ENCODE data around the gene ARHGAP18. TPM values are rescaled to one million over a fixed set of nuclear protein-coding genes. Genes with fewer than 3 reads are reported as not detected.

The ARHGAP18 gene
- total RNA-seq, 1 donor from 2014 or later = 12.0 TPM

DNA sequence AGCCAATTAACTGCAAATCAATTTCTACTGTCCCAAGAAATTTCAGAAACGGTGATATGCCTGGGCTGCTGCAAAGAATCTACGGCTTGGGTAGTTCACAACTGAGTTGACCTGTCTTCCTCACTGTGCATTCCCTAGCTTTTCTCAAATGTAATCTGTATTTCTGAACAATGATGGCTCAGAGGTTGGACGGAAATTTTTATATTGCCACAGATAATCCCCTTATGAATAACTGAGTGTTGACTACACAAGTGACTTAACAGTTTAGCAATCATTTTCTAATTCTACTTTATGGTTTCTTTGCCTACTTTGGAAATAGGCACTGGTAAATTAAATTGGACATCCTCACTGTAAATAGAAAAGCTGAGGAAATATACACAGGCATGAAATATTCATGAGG is 94.5 kb downstream of the ARHGAP18 start:
- Mint-ChIP-seq H3K36me3 (no peaks in the 10 kb centered on the region), H3K4me1 (ENCODE audit: unreplicated experiment) (no peaks in the 10 kb centered on the region), H3K27me3 (no peaks in the 10 kb centered on the region), H3K4me3 (no peak overlapping the region), H3K9me3 (peaks cover 6% of the 10 kb centered on the region), H3K27ac (no peak overlapping the region)
- TF ChIP-seq CTCF (conservative IDR thresholded peaks at IDR 0.05) = no peak
- DNase-seq (ENCODE audit: extremely low spot score, unreplicated experiment) = no peak

DNA sequence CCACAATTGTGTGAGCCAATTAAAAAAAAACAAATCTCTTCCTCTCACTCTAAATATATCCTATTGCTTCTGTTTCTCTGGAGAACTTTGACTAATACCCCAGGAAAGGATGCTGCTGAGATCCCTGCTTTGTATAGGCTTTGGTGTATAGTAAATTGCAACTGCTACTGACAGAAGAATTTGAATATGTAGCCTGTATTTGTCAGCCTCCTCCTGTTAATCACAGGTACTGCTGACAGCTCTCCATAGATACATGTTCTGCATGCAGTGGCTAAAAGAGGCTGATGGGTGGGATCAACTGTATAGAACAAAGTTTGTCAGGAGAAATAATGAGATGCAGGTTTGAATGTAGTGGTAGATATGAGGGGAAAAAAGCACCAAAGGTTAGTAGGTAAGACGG is 95.0 kb downstream of the ARHGAP18 start:
- H3K27me3 Mint-ChIP-seq = no peaks in the 10 kb centered on the region
- H3K27ac Mint-ChIP-seq = no peak overlapping the region
- no peak for DNase-seq (ENCODE audit: extremely low spot score, unreplicated experiment)
- no peaks in the 10 kb centered on the region for H3K4me1 Mint-ChIP-seq (ENCODE audit: unreplicated experiment)
- H3K36me3 Mint-ChIP-seq = no peaks in the 10 kb centered on the region
- peaks cover 6% of the 10 kb centered on the region for H3K9me3 Mint-ChIP-seq
- TF ChIP-seq CTCF (conservative IDR thresholded peaks at IDR 0.05) = no peak
- H3K4me3 Mint-ChIP-seq = no peak overlapping the region

DNA sequence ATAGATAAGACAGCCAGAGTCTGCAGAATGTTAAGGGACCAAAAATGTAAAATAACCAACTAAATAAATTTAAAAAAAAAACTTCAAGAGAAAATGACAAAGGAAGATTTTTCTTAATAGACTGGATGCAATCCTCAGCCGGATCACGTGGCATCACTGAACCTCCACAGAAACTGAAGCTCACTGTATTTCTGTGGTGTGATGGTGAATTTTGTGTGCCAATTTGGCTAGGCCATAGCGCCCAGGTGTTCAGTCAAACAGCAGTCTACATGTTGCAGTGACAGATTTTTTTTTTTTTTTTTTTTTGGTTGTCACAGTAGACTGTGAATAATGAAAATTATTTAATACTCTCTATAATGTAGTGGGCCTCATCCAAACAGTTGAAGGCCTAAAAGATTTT is 95.5 kb downstream of the ARHGAP18 start:
- TF ChIP-seq CTCF (conservative IDR thresholded peaks at IDR 0.05) = no peak
- Mint-ChIP-seq H3K4me3 (no peak overlapping the region), H3K9me3 (peaks cover 6% of the 10 kb centered on the region), H3K36me3 (no peaks in the 10 kb centered on the region), H3K4me1 (ENCODE audit: unreplicated experiment) (no peaks in the 10 kb centered on the region), H3K27me3 (no peaks in the 10 kb centered on the region), H3K27ac (no peak overlapping the region)
- no peak for DNase-seq (ENCODE audit: extremely low spot score, unreplicated experiment)

- Mint-ChIP-seq H3K36me3 (no peaks in the 10 kb centered on the region), H3K27ac (no peak overlapping the region), H3K4me1 (ENCODE audit: unreplicated experiment) (no peaks in the 10 kb centered on the region), H3K4me3 (no peak overlapping the region), H3K9me3 (no peaks in the 10 kb centered on the region), H3K27me3 (no peaks in the 10 kb centered on the region)
- TF ChIP-seq CTCF (conservative IDR thresholded peaks at IDR 0.05) = no peak
- no peak for DNase-seq (ENCODE audit: extremely low spot score, unreplicated experiment)
These were observed 97.5 kb downstream of the ARHGAP18 start for GRCh38 chr6:129612440-129612839.

DNA sequence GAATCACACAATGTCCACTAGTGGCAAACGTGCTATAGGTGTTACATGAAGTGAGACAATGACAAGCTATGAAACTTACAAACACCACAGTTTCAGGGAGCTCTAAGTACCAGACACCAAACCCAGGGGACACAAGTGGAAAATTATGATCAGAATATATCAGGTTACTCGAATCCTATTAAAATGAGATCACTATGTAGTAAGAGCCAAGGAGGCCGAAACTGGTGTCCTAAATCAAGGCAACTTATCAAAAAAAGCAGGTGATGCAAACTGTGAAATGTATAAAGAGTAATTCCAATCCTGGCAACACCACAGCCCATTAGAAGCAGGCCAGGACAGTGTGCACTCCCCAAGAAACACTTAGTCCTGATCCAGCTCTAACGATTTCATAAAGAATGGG is 100.3 kb downstream of the ARHGAP18 start:
- TF ChIP-seq CTCF (conservative IDR thresholded peaks at IDR 0.05) = no peak
- DNase-seq (ENCODE audit: extremely low spot score, unreplicated experiment) = no peak
- Mint-ChIP-seq H3K4me3 (no peak overlapping the region), H3K9me3 (no peaks in the 10 kb centered on the region), H3K27ac (no peak overlapping the region), H3K36me3 (no peaks in the 10 kb centered on the region), H3K4me1 (ENCODE audit: unreplicated experiment) (no peaks in the 10 kb centered on the region), H3K27me3 (no peaks in the 10 kb centered on the region)

GRCh38 chr6:129608886-129609537 is 101.0 kb downstream of the ARHGAP18 start:
- H3K4me1 Mint-ChIP-seq (ENCODE audit: unreplicated experiment) = no peaks in the 10 kb centered on the region
- no peak for TF ChIP-seq CTCF (conservative IDR thresholded peaks at IDR 0.05)
- no peak overlapping the region for H3K4me3 Mint-ChIP-seq
- H3K27me3 Mint-ChIP-seq = no peaks in the 10 kb centered on the region
- DNase-seq (ENCODE audit: extremely low spot score, unreplicated experiment) = no peak
- H3K9me3 Mint-ChIP-seq = no peaks in the 10 kb centered on the region
- no peak overlapping the region for H3K27ac Mint-ChIP-seq
- no peaks in the 10 kb centered on the region for H3K36me3 Mint-ChIP-seq
